Stimulated activated CD4-positive, alpha-beta T cell treated with anti-CD3 and anti-CD28 coated beads, TNF-alpha, amount 100 ng/mL, for 48 hours (primary cell): ENCODE results near the gene ROR2.

ENCODE experiments used
- DNase-seq, 3 donors: peaks; one replicate each; pipeline ENCODE4 v3.0.0-alpha.2; 2020; ENCODE audit warnings: low read depth in 3 of 3

ROR2 gene

DNA sequence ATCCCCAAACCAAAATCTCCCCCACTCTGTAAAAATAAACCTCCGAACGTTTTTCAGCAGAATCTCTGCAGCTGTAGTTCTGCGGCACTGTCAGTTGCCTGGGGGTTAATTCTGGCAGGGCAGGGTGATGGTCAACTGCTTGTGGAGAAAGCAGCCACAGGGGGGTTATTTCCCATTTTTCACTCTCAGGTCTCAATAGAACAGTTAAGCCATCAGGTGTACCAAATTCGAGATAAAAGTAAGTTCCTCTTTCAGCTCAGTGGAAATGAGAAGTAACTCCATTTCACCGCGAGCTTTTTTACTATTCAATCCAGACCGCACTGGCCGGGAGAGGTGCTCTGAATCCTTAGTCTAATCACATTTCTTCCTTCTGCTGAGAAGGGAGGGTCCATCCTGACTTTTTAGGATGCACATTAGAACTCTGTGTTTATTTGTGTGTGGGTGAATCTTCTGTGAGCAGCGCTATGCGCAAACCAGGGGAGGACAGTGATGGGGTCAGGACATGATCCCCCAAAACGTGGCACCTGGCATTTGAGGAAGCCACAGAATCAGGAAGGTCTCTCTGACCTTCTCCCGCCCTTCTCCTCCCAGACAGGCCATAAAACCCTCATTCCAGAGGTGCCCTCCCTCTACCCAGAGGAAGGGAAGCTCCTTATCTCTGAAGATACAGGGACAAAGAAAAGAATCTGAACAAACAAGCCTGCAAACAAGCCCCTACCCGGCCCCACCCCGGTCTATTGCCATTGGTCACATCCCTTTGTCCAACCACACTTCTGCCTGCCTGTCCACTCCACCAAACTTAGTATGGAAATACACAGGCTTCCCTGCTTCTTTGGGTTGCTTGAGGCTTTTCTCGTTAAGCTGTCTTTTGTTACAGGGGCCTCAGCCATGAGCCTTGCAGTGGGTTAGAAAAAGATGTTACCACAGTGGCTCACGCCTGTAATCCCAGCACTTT lies 229.0 kb downstream of the ROR2 start:
- no peak for DNase-seq

DNA sequence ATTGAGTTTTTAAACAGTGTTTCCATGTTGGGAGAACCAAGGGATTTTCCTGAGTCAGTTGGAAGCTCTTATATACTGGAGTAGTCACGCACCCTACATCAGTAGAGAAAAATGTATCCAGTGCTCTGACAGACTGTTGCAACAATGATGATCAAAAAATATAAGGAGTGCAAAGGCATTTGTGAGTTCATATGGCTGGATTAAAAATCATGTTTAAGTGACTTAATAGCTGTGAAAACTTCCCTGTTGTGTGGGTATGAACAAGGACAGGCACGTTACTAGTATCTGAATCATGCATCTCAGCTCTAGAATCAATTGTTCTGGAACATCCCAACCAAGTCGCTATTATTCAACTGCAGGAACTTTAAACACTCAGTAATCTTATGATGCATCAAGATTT lies 229.7 kb downstream of the ROR2 start:
- DNase-seq = no peak

DNA sequence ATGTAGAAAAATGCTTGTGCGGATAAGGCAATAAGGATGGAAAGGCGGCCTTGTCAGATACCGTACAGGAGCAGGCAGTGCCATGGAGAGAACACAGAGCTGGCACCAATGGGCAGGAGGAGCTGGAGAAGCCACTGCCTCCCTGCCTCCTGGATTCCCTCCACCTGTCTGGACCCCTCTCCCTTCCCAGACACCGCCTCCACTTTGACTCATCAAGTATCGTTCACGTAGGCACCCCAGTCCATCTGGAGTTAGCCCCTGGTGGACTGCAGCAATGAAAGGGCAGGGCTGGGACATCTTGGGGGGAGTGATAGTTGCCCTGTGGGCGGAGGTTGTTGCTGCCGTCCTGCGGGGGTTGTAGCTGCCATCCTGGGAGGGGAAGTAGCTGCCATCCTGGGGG lies 232.0 kb downstream of the ROR2 start:
- no peak for DNase-seq

- no peak for DNase-seq
Measured at GRCh38 chr9:91716815-91717214, 233.2 kb downstream of the ROR2 start.

DNA sequence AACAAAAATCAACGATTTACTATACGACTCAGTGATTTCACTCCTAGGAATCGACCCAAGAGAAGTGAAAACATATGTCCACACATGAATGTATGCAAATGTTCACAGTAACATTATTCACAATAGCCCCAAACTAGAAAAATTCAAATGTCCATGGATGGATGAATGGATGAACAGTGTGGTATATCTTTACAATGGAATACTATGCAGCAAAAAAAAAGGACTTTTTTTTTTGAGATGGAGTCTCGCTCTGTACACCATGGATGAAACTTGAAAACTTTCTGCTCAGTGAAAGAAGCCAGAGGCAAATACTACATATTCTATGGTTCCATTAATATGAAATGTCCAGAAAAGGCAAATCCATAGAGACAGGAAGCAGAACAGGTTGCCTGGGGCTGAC lies 233.8 kb downstream of the ROR2 start:
- DNase-seq = no peak

DNA sequence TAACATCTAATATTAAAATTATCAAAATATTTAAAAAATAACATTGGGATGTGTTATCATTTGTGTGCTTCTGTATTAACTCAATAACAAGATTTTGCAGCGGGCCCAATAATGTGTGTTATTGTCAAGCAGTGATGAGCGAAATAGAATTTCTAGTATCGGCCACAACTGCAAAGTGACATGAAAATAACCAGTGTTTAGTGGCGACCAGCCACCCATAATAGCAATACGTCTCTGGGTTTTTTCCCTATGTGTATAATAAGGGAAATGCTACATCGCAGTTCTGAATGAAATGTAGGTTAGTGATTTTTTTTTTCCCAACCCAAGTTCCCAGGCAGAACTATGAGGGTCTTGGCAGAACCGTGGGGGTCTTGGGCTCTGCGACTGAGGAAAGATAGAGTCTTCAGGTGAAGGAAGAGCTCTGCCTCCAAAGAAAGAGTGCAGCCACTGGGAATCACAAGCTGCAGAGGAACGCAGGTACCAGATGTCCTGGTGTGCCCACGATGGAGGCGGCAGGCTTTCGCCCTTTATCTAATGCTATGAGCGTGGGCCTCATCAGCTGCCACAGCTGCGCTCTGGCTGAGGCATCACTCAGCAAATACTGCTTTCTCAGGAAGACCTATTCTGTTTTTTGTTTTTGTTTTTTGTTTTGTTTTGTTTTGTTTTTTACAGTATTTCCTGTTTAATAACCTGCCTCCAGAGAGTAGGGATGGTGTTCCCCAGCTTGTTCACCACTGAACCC lies 235.0 kb downstream of the ROR2 start:
- no peak for DNase-seq

- no peak for DNase-seq
Measured at GRCh38 chr9:91714020-91714806, 235.8 kb downstream of the ROR2 start.

DNA sequence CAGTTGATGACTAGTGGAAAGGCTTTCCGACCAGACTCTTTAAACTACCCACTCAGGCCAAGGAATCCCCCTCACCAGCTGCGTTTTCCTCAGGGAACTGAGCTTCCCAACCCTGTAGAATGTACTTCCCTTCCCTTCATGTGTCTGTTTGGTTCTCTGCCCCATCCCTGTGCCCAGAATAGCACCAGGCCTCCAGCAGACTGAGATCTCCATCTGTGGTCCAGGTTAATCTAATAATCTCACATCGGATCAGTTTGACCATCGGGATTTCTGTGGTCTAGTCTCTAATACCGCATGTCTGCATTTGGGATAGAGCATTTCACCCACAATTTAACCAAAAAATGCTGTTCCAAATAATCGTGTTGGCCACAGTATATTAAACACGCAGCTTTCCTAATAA lies 237.2 kb downstream of the ROR2 start:
- DNase-seq = no peak

DNA sequence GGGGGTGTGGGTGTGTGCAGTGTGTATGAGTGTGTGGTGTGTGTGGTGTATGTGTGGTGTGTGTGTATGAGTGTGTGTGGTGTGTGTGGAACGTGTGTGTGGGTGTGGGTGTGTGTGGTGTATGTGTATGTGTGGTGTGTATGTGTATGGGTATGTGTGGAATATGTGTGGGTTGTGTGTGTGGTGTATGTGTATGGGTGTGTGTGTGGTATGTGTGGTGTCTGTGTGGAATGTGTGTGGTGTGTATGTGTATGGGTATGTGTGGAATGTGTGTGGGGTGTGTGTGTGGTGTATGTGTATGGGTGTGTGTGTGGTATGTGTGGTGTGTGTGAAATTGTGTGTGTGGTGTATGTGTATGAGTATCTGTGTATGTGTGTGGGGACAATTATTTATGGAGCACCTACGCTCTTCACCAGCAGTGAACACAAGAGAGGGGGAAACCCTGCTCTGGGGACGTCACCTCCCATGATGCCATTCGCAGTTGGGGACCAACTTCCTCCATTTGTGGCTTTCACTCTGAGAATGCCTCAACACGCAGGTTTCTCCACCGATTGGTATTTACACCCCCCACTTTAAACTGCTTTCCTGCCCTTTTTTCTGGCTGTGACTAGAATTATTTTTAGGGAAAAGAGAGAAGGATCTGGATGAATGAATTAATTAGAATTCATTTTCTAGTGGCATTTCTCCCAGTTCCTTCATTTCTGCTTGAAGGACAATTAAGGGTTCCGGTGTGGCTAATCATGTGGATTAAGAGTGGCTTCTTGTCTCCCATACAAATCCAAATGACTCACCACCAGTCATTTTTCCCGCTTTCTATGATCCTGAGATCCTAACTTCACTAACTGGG lies 238.1 kb downstream of the ROR2 start:
- DNase-seq = peak; percentile 42 to 60 (median 54)

DNA sequence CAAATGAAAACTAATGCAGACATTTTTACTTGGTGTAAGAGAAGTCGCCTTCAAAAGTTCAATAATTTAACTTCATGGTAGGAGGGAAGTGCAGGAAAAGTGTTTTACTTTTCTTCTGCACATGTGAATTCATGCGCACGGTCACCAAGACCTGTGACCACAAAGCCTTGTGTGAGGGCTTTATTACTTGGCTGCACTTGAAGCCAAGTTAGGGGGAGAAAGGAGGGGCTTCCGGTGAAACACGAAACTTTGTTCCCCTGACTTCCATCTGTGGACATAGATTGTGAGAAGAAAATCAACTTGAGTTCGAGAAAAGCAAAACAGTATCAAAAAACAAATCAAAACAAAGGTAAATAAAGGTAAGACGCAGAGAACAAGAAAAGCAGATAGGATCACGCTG lies 239.9 kb downstream of the ROR2 start:
- DNase-seq = no peak

- DNase-seq = no peak
Measured at GRCh38 chr9:91705386-91705785, 244.6 kb downstream of the ROR2 start.

DNA sequence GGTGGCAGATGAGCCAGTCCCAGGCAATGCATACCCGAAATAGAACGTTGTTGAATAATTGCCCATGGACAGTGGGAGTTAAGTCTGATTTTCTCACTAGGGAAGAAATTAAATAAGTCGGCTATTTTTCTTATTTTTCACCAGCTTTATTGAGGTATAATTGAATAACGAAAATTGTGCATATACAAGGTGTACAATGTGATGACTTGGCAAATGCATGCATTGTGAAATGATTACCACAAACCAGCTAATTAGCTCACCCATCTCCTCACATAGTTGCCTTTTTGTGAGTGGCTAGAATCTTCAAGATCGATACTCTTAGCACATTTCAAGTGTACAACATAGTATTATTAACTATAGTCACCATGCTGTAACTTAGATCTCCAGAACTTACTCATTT lies 249.6 kb downstream of the ROR2 start:
- no peak for DNase-seq

- DNase-seq = no peak
Measured at GRCh38 chr9:91698266-91698665, 251.8 kb downstream of the ROR2 start.

DNA sequence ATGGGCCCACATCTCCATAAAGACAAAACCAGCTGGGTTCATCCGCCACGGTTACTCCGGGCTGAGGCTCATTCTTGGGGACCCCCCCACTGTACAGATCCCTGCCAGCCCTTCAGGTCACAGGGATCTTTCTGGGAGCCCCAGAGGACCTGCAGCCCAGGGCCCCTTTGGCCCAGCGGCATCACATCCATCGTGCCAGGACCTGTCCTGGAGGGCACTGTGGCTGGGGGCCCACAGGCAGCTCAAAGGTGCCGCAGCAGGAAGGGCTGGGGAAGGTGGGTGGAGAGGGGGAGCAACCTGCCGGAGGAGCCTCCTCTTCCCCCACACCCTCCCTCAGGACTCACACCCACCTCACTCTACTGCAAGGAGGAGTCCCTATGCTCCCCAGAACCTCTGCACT lies 252.8 kb downstream of the ROR2 start:
- DNase-seq = no peak

DNA sequence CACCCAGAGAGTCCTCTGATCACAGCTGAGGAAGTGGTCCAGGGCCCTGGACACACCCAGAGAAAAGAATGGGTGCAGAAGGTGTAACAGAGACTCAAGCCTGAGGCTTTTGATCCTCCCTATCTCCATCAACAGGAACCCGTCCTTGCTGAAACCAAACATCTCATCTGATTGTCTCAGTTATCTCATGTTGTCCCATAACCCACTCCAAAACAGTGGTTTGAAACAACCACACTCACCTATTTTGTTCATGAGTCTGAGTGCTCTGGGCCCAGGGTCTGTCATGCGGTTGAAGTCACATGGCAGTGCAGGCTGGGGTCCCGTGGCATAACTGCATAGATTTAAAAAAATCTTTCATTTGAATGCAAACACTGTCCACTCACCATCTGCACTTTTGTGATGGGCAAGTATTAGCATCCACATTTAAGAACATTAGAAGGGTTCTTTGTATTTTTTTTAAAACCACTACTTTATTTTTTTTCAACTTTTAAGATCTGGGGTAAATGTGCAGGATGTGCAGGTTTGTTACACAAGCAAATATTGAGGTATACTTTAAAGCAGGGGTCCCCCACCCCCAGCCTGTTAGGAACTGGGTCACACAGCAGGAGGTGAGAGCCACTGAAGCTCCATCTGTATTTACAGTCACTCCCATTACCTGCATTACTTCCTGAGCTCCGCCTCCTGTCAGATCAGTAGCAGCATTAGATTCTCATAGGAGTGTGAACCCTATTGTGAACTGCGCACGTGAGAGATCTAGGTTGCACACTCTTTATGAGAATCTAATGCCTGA lies 255.8 kb downstream of the ROR2 start:
- DNase-seq = no peak

DNA sequence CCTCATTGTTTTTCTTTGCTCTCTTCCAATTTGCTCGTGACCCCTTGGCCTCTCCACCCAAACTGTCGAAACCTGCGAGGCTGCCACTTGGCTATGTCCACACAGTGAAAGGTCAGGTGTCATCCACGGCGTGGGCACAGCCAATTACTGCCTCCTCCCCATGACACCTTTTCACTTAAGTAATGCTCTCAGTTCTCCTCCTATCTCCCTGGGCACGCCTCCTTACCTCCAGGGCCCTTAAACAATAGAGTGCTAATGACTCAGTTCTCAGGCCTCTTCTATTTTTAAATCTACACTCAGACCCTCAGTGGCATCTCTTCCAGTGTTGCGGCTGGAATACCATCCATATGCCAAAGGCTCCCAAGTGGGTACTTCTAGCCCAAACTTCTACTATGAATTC lies 256.8 kb downstream of the ROR2 start:
- DNase-seq = no peak

- DNase-seq = no peak
Measured at GRCh38 chr9:91690540-91691249, 259.3 kb downstream of the ROR2 start.

DNA sequence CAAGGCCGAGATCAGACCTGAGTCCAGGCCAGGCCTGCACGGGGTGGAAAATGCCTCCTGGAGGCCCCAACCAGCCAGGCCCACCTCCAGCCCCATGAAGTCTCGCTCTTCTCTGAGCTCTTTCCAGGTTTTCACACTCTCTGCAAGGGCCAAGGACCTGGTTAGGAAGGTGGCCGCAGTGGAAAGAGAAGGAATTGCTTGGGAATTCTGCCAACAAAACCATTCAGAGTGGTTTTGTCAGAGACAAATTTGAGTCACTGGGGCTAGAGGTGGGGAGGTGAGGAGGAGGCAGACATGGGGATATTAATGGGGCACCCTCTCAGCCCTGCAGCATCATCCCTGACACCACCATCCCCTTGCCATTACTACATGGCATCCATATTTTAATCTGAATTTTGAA lies 261.0 kb downstream of the ROR2 start:
- DNase-seq = no peak

GRCh38 chr9:91683269-91683668 lies 266.8 kb downstream of the ROR2 start:
- DNase-seq = no peak

DNA sequence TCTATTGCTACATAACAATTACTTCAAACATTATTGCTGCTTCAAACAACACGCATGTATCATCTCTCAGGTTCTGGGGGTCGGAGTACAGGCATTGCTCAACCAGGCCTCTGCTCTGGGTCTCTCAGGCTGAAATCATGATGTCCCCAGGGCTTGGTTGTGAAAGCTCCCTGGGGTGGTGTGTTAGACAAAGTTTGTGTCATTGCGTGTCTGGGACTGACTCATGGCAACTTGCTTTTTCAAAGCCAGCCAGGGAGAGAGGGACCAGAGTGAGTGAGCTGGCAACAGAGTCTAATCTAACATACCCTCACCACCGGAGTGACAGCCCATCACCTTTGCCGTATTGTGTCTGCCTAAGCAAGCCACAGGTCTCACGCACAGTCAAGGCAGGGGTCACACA lies 267.2 kb downstream of the ROR2 start:
- DNase-seq = no peak
